IMR-90 (cell line): ENCODE data around the gene GNAI1. TPM values are rescaled to one million over a fixed set of nuclear protein-coding genes. Genes with fewer than 3 reads are reported as not detected.

Experiments used
- ATAC-seq: fragments of 200-7000 bp; cut with Tn5 transposase; 2 replicates; pipeline ENCODE4 v1.9.1; 2020; ENCODE audit warnings: low read depth, mild to moderate bottlenecking, moderate library complexity
- BruUV-seq: library from RNA; stranded (reverse); fragments of 400-500 nt; replicated peaks from 2 replicates; lab custom pipeline; 2021; lab: Mats Ljungman, UMichigan
- CTCF ChIA-PET: fragments of 300-600 bp; formaldehyde crosslinking; extraction: SDS; loops from one replicate; lab custom pipeline; 2021; ENCODE audit warnings: antibody characterized with exemption; lab: Yijun Ruan, JAX
- POLR2A ChIA-PET: fragments of 300-600 bp; sonication (Branson Sonifier 250); formaldehyde crosslinking; loops from one replicate; lab custom pipeline; 2022; ENCODE audit warnings: antibody characterized with exemption; ENCODE audit not compliant: unreplicated experiment; lab: Charles Lee
- DNase-seq: peaks from one replicate; pipeline ENCODE4 v3.0.0; 2013
- H2AFZ ChIP-seq: replicated peaks from 2 replicates; pipeline ENCODE3; 2013; ENCODE audit warnings: low read length, mild to moderate bottlenecking; ENCODE audit not compliant: poor library complexity
- H2AK5ac ChIP-seq: 2 replicates; pipeline ENCODE4 v1.6.1; 2013; ENCODE audit warnings: low read depth, low read length, inconsistent platforms
- H2AK9ac ChIP-seq: replicated peaks from 2 replicates; pipeline ENCODE3; 2013; ENCODE audit warnings: mild to moderate bottlenecking, low read depth, low read length, moderate library complexity; ENCODE audit not compliant: poor library complexity
- H2BK120ac ChIP-seq: 2 replicates; pipeline ENCODE4 v1.6.1; 2013; ENCODE audit warnings: low read depth, low read length, inconsistent platforms
- H2BK15ac ChIP-seq: 3 replicates; pipeline ENCODE4 v1.6.1; 2013; ENCODE audit warnings: low read depth, low read length, inconsistent platforms
- H2BK20ac ChIP-seq: 2 replicates; pipeline ENCODE4 v1.6.1; 2013; ENCODE audit warnings: low read depth, mild to moderate bottlenecking, inconsistent platforms, low read length, moderate library complexity
- H2BK5ac ChIP-seq: 2 replicates; pipeline ENCODE4 v1.6.1; 2013; ENCODE audit warnings: mild to moderate bottlenecking, low read depth, low read length, inconsistent platforms; ENCODE audit not compliant: poor library complexity, severe bottlenecking
- H3K14ac ChIP-seq: replicated peaks from 2 replicates; pipeline ENCODE4 v1.6.1; 2013; ENCODE audit warnings: low read depth, low read length, inconsistent platforms
- H3K18ac ChIP-seq: 2 replicates; pipeline ENCODE4 v1.6.1; 2013; ENCODE audit warnings: low read depth, low read length, control low read depth
- H3K23ac ChIP-seq: 2 replicates; pipeline ENCODE4 v1.6.1; 2013; ENCODE audit warnings: low read depth, low read length, inconsistent platforms
- H3K27ac ChIP-seq: 2 replicates; pipeline ENCODE4 v1.5.1; 2013; ENCODE audit warnings: mild to moderate bottlenecking, control low read depth, low read length; ENCODE audit not compliant: insufficient read depth
- H3K27me3 ChIP-seq: 2 replicates; pipeline ENCODE4 v1.6.1; 2013; ENCODE audit warnings: low read length; ENCODE audit not compliant: control insufficient read depth, insufficient read depth
- H3K36me3 ChIP-seq: 2 replicates; pipeline ENCODE4 v1.6.1; 2013; ENCODE audit warnings: low read length, mixed read lengths; ENCODE audit not compliant: control insufficient read depth, insufficient read depth
- H3K4ac ChIP-seq: 2 replicates; pipeline ENCODE4 v1.6.1; 2013; ENCODE audit warnings: low read depth, low read length, inconsistent platforms
- H3K4me1 ChIP-seq: 2 replicates; pipeline ENCODE4 v1.6.1; 2013; ENCODE audit warnings: low read length, mixed read lengths; ENCODE audit not compliant: control insufficient read depth, insufficient read depth
- H3K4me2 ChIP-seq: 2 replicates; pipeline ENCODE4 v1.6.1; 2013; ENCODE audit warnings: low read depth, mild to moderate bottlenecking, control low read depth, low read length, moderate library complexity
- H3K4me3 ChIP-seq: 2 replicates; pipeline ENCODE4 v1.5.1; 2013; ENCODE audit warnings: low read depth, mild to moderate bottlenecking, control low read depth, low read length, moderate library complexity; ENCODE audit not compliant: insufficient read depth
- H3K56ac ChIP-seq: 2 replicates; pipeline ENCODE4 v1.6.1; 2013; ENCODE audit warnings: low read length, inconsistent platforms; ENCODE audit not compliant: insufficient read depth; ENCODE audit errors: extremely low read depth
- H3K79me1 ChIP-seq, 2 experiments: 2 replicates each; pipeline ENCODE4 v1.6.1; 2013; ENCODE audit warnings: low read length in 2 of 2, inconsistent platforms in 1 of 2, low read depth in 1 of 2
- H3K9ac ChIP-seq: 2 replicates; pipeline ENCODE4 v1.6.1; 2013; ENCODE audit warnings: low read depth, low read length, control low read depth
- H3K9me1 ChIP-seq: 2 replicates; pipeline ENCODE4 v1.6.1; 2013; ENCODE audit warnings: low read length, inconsistent platforms; ENCODE audit not compliant: insufficient read depth
- H3K9me3 ChIP-seq: 2 replicates; pipeline ENCODE4 v1.6.1; 2013; ENCODE audit warnings: low read length; ENCODE audit not compliant: control insufficient read depth, insufficient read depth
- H4K20me1 ChIP-seq: 2 replicates; pipeline ENCODE4 v1.6.1; 2013; ENCODE audit warnings: low read length, inconsistent platforms; ENCODE audit not compliant: insufficient read depth
- H4K5ac ChIP-seq: 2 replicates; pipeline ENCODE4 v1.6.1; 2013; ENCODE audit warnings: mild to moderate bottlenecking, low read depth, low read length, control low read depth
- H4K8ac ChIP-seq, 2 experiments: 2 replicates each; pipeline ENCODE4 v1.6.1; 2013; ENCODE audit warnings: low read depth in 2 of 2, low read length in 2 of 2, control low read depth in 1 of 2, inconsistent platforms in 1 of 2
- H4K91ac ChIP-seq: 2 replicates; pipeline ENCODE4 v1.6.1; 2013; ENCODE audit warnings: low read depth, low read length, inconsistent platforms; ENCODE audit not compliant: insufficient read depth
- BHLHE40 ChIP-seq: fragments of 150-350 bp; IDR thresholded peaks from 2 replicates; pipeline ENCODE4 v1.6.1; 2016; ENCODE audit warnings: mild to moderate bottlenecking, low read depth, low read length
- CEBPB ChIP-seq: IDR thresholded peaks from 2 replicates; pipeline ENCODE4 v1.6.1; 2012; ENCODE audit warnings: low read depth, low read length, improper control_type of control experiment
- CHD1 ChIP-seq: IDR thresholded peaks from 2 replicates; pipeline ENCODE4 v1.6.1; 2012; ENCODE audit warnings: low read depth, low read length, improper control_type of control experiment
- CTCF ChIP-seq: conservative IDR thresholded peaks from 2 replicates; pipeline ENCODE4 v1.5.1; 2012; ENCODE audit warnings: mild to moderate bottlenecking, low read depth, low read length, improper control_type of control experiment
- FOS ChIP-seq: fragments of 150-350 bp; IDR thresholded peaks from 2 replicates; pipeline ENCODE4 v1.6.1; 2016; ENCODE audit warnings: low read depth, low read length
- MXI1 ChIP-seq: IDR thresholded peaks from 2 replicates; pipeline ENCODE4 v1.6.1; 2012; ENCODE audit warnings: low read depth, mild to moderate bottlenecking, low read length, moderate library complexity, borderline replicate concordance
- NFE2L2 ChIP-seq: fragments of 150-350 bp; IDR thresholded peaks from 2 replicates; pipeline ENCODE4 v1.6.1; 2016; ENCODE audit warnings: low read depth, mild to moderate bottlenecking, low read length
- RAD21 ChIP-seq: IDR thresholded peaks from 2 replicates; pipeline ENCODE4 v1.6.1; 2012; ENCODE audit warnings: low read length, improper control_type of control experiment
- RCOR1 ChIP-seq: IDR thresholded peaks from 2 replicates; pipeline ENCODE4 v1.6.1; 2012; ENCODE audit warnings: mild to moderate bottlenecking, low read length, improper control_type of control experiment; ENCODE audit not compliant: insufficient replicate concordance
- RFX5 ChIP-seq: IDR thresholded peaks from 2 replicates; pipeline ENCODE4 v1.8.0; 2012; ENCODE audit warnings: low read depth, mild to moderate bottlenecking, low read length, moderate library complexity
- SMC3 ChIP-seq: fragments of 150-350 bp; IDR thresholded peaks from 2 replicates; pipeline ENCODE4 v1.6.1; 2016; ENCODE audit warnings: low read depth, mild to moderate bottlenecking, antibody characterized with exemption, low read length, moderate library complexity
- WGBS, 2 experiments: methylation state at CpG; one replicate each; pipeline versions ENCODE4 v1.1.5 to v1.1.7; 2013; ENCODE audit warnings: missing lambda C conversion rate in 2 of 2; ENCODE audit not compliant: insufficient read length in 1 of 2; ENCODE audit errors: extremely low coverage in 2 of 2; 5-methylcytosine and 5-hydroxymethylcytosine counted together
- dilution Hi-C: fragments of 300-500 bp; cut with HindIII; formaldehyde crosslinking; loops from one replicate; pipeline ENCODE4 v1.14.3; 2018; ENCODE audit warnings: low sequenced_read_pairs; ENCODE audit not compliant: unreplicated experiment
- in situ Hi-C: fragments of 300-500 bp; cut with MboI; formaldehyde crosslinking; loops from 3 replicates; pipeline ENCODE4 v1.14.3; 2019; ENCODE audit warnings: low sequenced_read_pairs, inconsistent platforms, mixed read lengths
- intact Hi-C: fragments of 100-400 bp; cut with micrococcal nuclease; formaldehyde crosslinking; loops from 2 replicates; pipeline ENCODE4 v1.10.0; 2022
- polyA plus RNA-seq, 3 experiments: library from polyadenylated mRNA; depleted of rRNA; stranded (reverse); fragments of >200 nt; gene quantifications; 2 replicates each; pipeline ENCODE4 v1.2.3, GENCODE V29; 2012; ENCODE audit warnings: low replicate concordance in 1 of 3
- total RNA-seq: library from RNA; depleted of rRNA; stranded (reverse); fragments of >200 nt; gene quantifications from 2 replicates; pipeline ENCODE4 v1.2.3, GENCODE V29; 2012
- TF ChIP-seq, protein P1 (sequence below): fragments of 150-350 bp; IDR thresholded peaks from 2 replicates; pipeline ENCODE4 v1.6.1; 2016; ENCODE audit warnings: low read depth, mild to moderate bottlenecking, low read length, moderate library complexity, borderline replicate concordance

GNAI1 gene
- total and polyA plus RNA-seq, 2 of the 4 experiments (the other 2 are of a cell fraction), result 21.1 to 26.5 TPM

- Histone ChIP-seq H4K5ac (no peak overlapping the region), H3K9ac (no peak overlapping the region), H3K4me2 (no peak overlapping the region), H2AK9ac (no peak overlapping the region), H2BK5ac (no peak overlapping the region), H3K27me3 (no peaks in the 10 kb centered on the region; the same call in 1 of the 2 replicates), H3K14ac (no peak overlapping the region), H2BK20ac (no peak overlapping the region), H2BK120ac (no peak overlapping the region), H2AFZ (no peak overlapping the region), H4K8ac (no peak overlapping the region), H3K18ac (no peak overlapping the region), H3K9me1 (no peaks in the 10 kb centered on the region; the same call in 1 of the 2 replicates), H3K23ac (no peak overlapping the region), H4K91ac (no peak overlapping the region), H3K4me3 (no peak overlapping the region), H3K36me3 (no peaks in the 10 kb centered on the region), H3K79me1 (no peaks in the 10 kb centered on the region), H3K27ac (no peak overlapping the region), H3K56ac (no peak overlapping the region), H3K4me1 (no peaks in the 10 kb centered on the region), H3K4ac (no peak overlapping the region), H3K9me3 (no peaks in the 10 kb centered on the region), H2AK5ac (no peak overlapping the region), H4K20me1 (no peaks in the 10 kb centered on the region), H2BK15ac (no peak overlapping the region)
- 81% methylated on average over 3 of the region's 4 CpGs; no CpG with 5 or more reads in 1 of the 2 experiments for WGBS, 2 experiments
- TF ChIP-seq NFE2L2 (no peak), BHLHE40 (no peak), FOS (no peak), CHD1 (no peak), RFX5 (no peak), CEBPB (no peak), RAD21 (no peak), RCOR1 (no peak), MXI1 (no peak), CTCF (no peak), SMC3 (no peak)
- TF ChIP-seq, protein P1, sequence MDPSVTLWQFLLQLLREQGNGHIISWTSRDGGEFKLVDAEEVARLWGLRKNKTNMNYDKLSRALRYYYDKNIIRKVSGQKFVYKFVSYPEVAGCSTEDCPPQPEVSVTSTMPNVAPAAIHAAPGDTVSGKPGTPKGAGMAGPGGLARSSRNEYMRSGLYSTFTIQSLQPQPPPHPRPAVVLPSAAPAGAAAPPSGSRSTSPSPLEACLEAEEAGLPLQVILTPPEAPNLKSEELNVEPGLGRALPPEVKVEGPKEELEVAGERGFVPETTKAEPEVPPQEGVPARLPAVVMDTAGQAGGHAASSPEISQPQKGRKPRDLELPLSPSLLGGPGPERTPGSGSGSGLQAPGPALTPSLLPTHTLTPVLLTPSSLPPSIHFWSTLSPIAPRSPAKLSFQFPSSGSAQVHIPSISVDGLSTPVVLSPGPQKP, result no peak
- POLR2A ChIA-PET, result no interaction called here
- BruUV-seq, result no TSS peak
- intact Hi-C loops, result no loop called here
- CTCF ChIA-PET, result no interaction called here
- dilution Hi-C loops, result no loop called here
- in situ Hi-C loops, result no loop called here
- DNase-seq (no peak), ATAC-seq (no peak)
These were observed 20.5 kb upstream of the GNAI1 start for GRCh38 chr7:80114159-80114558.
